HG03354 (cell line): ENCODE data around the gene VAV2.

ENCODE experiments used
- ATAC-seq: cut with Tn5 transposase; IDR thresholded peaks from one replicate; pipeline ENCODE4 v1.9.1; 2021; ENCODE audit warnings: mild to moderate bottlenecking; ENCODE audit not compliant: unreplicated experiment, poor library complexity, severe bottlenecking

VAV2 gene

GRCh38 chr9:133783331-133783731, 208.8 kb downstream of the VAV2 start:
- ATAC-seq, result no peak

GRCh38 chr9:133782157-133783130, 209.7 kb downstream of the VAV2 start:
- no peak for ATAC-seq

- no peak for ATAC-seq
Observed at GRCh38 chr9:133781828-133782135, 210.3 kb downstream of the VAV2 start.

- ATAC-seq, result no peak
Observed at GRCh38 chr9:133780962-133781827, 210.9 kb downstream of the VAV2 start.

GRCh38 chr9:133780404-133780945, 211.6 kb downstream of the VAV2 start:
- ATAC-seq, result no peak

- ATAC-seq, result no peak
Observed at GRCh38 chr9:133779516-133780403, 212.4 kb downstream of the VAV2 start.

- ATAC-seq, result no peak
Observed at GRCh38 chr9:133779081-133779480, 213.0 kb downstream of the VAV2 start.

- no peak for ATAC-seq
Observed at GRCh38 chr9:133778336-133779013, 213.6 kb downstream of the VAV2 start.

- no peak for ATAC-seq
Observed at GRCh38 chr9:133777871-133778270, 214.3 kb downstream of the VAV2 start.

GRCh38 chr9:133777068-133777791, 214.9 kb downstream of the VAV2 start:
- no peak for ATAC-seq

GRCh38 chr9:133775951-133776905, 215.9 kb downstream of the VAV2 start:
- ATAC-seq, result no peak

- ATAC-seq, result no peak
Observed at GRCh38 chr9:133775291-133775690, 216.8 kb downstream of the VAV2 start.

GRCh38 chr9:133774799-133775198, 217.3 kb downstream of the VAV2 start:
- no peak for ATAC-seq

- ATAC-seq, result no peak
Observed at GRCh38 chr9:133773889-133774655, 218.1 kb downstream of the VAV2 start.

GRCh38 chr9:133772581-133772980, 219.5 kb downstream of the VAV2 start:
- ATAC-seq, result no peak
